ENCODE results near the gene SHC4.

DNA sequence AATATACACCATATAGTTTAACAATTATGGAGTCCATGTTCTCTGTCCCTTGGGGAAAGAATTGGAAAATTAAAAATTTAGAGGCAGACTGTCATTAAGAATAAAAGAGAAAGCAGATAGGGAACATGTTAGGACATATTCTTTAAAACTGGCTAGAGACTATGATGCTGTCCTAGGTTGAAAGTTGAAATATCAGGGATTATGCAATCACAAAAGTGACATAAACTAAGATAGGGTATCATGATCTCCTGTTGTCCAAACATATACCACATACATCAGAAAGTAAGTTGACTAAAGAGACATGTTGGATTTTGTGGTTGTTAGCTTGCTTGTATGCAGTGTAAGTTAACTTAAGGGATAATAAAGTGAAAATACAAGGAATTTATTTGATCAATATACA lies 95.7 kb downstream of the SHC4 start:
- no peak for TF ChIP-seq TEAD4 (CRISPR knock-in tag; IDR thresholded peaks at IDR 0.05)
- TF ChIP-seq, protein P1, sequence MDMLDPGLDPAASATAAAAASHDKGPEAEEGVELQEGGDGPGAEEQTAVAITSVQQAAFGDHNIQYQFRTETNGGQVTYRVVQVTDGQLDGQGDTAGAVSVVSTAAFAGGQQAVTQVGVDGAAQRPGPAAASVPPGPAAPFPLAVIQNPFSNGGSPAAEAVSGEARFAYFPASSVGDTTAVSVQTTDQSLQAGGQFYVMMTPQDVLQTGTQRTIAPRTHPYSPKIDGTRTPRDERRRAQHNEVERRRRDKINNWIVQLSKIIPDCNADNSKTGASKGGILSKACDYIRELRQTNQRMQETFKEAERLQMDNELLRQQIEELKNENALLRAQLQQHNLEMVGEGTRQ (CRISPR knock-in tag; IDR thresholded peaks at IDR 0.05) = no peak
- TF ChIP-seq MXD4 (CRISPR knock-in tag; IDR thresholded peaks at IDR 0.05; ENCODE audit: borderline replicate concordance) = no peak
- TF ChIP-seq, protein P2, sequence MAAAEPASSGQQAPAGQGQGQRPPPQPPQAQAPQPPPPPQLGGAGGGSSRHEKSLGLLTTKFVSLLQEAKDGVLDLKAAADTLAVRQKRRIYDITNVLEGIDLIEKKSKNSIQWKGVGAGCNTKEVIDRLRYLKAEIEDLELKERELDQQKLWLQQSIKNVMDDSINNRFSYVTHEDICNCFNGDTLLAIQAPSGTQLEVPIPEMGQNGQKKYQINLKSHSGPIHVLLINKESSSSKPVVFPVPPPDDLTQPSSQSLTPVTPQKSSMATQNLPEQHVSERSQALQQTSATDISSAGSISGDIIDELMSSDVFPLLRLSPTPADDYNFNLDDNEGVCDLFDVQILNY (CRISPR knock-in tag; IDR thresholded peaks at IDR 0.05) = no peak
- TF ChIP-seq, protein P3, sequence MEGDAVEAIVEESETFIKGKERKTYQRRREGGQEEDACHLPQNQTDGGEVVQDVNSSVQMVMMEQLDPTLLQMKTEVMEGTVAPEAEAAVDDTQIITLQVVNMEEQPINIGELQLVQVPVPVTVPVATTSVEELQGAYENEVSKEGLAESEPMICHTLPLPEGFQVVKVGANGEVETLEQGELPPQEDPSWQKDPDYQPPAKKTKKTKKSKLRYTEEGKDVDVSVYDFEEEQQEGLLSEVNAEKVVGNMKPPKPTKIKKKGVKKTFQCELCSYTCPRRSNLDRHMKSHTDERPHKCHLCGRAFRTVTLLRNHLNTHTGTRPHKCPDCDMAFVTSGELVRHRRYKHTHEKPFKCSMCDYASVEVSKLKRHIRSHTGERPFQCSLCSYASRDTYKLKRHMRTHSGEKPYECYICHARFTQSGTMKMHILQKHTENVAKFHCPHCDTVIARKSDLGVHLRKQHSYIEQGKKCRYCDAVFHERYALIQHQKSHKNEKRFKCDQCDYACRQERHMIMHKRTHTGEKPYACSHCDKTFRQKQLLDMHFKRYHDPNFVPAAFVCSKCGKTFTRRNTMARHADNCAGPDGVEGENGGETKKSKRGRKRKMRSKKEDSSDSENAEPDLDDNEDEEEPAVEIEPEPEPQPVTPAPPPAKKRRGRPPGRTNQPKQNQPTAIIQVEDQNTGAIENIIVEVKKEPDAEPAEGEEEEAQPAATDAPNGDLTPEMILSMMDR (IDR thresholded peaks at IDR 0.05) = no peak
- TF ChIP-seq, protein P4, sequence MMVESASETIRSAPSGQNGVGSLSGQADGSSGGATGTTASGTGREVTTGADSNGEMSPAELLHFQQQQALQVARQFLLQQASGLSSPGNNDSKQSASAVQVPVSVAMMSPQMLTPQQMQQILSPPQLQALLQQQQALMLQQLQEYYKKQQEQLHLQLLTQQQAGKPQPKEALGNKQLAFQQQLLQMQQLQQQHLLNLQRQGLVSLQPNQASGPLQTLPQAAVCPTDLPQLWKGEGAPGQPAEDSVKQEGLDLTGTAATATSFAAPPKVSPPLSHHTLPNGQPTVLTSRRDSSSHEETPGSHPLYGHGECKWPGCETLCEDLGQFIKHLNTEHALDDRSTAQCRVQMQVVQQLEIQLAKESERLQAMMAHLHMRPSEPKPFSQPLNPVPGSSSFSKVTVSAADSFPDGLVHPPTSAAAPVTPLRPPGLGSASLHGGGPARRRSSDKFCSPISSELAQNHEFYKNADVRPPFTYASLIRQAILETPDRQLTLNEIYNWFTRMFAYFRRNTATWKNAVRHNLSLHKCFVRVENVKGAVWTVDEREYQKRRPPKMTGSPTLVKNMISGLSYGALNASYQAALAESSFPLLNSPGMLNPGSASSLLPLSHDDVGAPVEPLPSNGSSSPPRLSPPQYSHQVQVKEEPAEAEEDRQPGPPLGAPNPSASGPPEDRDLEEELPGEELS (CRISPR knock-in tag; IDR thresholded peaks at IDR 0.05) = no peak
- TF ChIP-seq ETV6 (CRISPR knock-in tag; IDR thresholded peaks at IDR 0.05) = no peak
- TF ChIP-seq GTF2I (CRISPR knock-in tag; conservative IDR thresholded peaks at IDR 0.05) = no peak
- TF ChIP-seq, protein P5, sequence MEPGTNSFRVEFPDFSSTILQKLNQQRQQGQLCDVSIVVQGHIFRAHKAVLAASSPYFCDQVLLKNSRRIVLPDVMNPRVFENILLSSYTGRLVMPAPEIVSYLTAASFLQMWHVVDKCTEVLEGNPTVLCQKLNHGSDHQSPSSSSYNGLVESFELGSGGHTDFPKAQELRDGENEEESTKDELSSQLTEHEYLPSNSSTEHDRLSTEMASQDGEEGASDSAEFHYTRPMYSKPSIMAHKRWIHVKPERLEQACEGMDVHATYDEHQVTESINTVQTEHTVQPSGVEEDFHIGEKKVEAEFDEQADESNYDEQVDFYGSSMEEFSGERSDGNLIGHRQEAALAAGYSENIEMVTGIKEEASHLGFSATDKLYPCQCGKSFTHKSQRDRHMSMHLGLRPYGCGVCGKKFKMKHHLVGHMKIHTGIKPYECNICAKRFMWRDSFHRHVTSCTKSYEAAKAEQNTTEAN (CRISPR knock-in tag; IDR thresholded peaks at IDR 0.05) = no peak
- no peak for TF ChIP-seq EMX1 (CRISPR knock-in tag; IDR thresholded peaks at IDR 0.05)
- TF ChIP-seq FOXJ3 (CRISPR knock-in tag; IDR thresholded peaks at IDR 0.05; ENCODE audit: borderline replicate concordance) = no peak
- no peak for TF ChIP-seq NR2C2 (CRISPR knock-in tag; IDR thresholded peaks at IDR 0.05)
- TF ChIP-seq, protein P6, sequence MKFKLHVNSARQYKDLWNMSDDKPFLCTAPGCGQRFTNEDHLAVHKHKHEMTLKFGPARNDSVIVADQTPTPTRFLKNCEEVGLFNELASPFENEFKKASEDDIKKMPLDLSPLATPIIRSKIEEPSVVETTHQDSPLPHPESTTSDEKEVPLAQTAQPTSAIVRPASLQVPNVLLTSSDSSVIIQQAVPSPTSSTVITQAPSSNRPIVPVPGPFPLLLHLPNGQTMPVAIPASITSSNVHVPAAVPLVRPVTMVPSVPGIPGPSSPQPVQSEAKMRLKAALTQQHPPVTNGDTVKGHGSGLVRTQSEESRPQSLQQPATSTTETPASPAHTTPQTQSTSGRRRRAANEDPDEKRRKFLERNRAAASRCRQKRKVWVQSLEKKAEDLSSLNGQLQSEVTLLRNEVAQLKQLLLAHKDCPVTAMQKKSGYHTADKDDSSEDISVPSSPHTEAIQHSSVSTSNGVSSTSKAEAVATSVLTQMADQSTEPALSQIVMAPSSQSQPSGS (CRISPR knock-in tag; IDR thresholded peaks at IDR 0.05; ENCODE audit: borderline replicate concordance, low read depth) = no peak
